A673 (cell line): Measurements from ENCODE around the gene SVOP. TPM values are rescaled to one million over a fixed set of nuclear protein-coding genes. Genes with fewer than 3 reads are reported as not detected.

ENCODE experiments used
- BruUV-seq: library from RNA; stranded (reverse); fragments of 400-500 nt; replicated peaks from 2 replicates; lab custom pipeline; 2021; lab: Mats Ljungman, UMichigan
- CTCF ChIA-PET: fragments of 300-600 bp; sonication (Branson Sonifier 250); formaldehyde crosslinking; loops from one replicate; lab custom pipeline; 2022; ENCODE audit warnings: antibody characterized with exemption; lab: Charles Lee
- POLR2A ChIA-PET: fragments of 300-600 bp; sonication (Branson Sonifier 250); formaldehyde crosslinking; loops from one replicate; lab custom pipeline; 2022; ENCODE audit warnings: antibody characterized with exemption; ENCODE audit not compliant: low non-redundant PET; lab: Charles Lee
- DNase-seq: peaks from one replicate; pipeline ENCODE4 v3.0.0-alpha.2; 2015; ENCODE audit warnings: low spot score
- H3K27ac ChIP-seq: fragments of 200-600 bp; sonication (generic); 2 replicates; pipeline ENCODE4 v1.5.1; 2016; ENCODE audit warnings: mixed run types, low read depth, mild to moderate bottlenecking, mixed read lengths, antibody characterized with exemption, low read length; ENCODE audit not compliant: poor library complexity, severe bottlenecking
- H3K27me3 ChIP-seq: fragments of 200-600 bp; sonication (generic); replicated peaks from 2 replicates; pipeline ENCODE4 v1.6.1; 2017; ENCODE audit warnings: mixed run types, low read depth, mild to moderate bottlenecking, mixed read lengths, antibody characterized with exemption, low read length; ENCODE audit not compliant: insufficient read depth, poor library complexity
- H3K36me3 ChIP-seq: fragments of 200-600 bp; sonication (generic); 2 replicates; pipeline ENCODE4 v1.6.1; 2016; ENCODE audit warnings: mixed run types, mild to moderate bottlenecking, mixed read lengths, antibody characterized with exemption, low read length; ENCODE audit not compliant: insufficient read depth, poor library complexity, severe bottlenecking
- H3K4me1 ChIP-seq: fragments of 200-600 bp; sonication (generic); 2 replicates; pipeline ENCODE4 v1.6.1; 2017; ENCODE audit warnings: mixed run types, mild to moderate bottlenecking, mixed read lengths, antibody characterized with exemption, low read length; ENCODE audit not compliant: insufficient read depth, poor library complexity, severe bottlenecking
- H3K4me3 ChIP-seq: fragments of 200-600 bp; sonication (generic); 2 replicates; pipeline ENCODE4 v1.5.1; 2016; ENCODE audit warnings: low read depth, mixed run types, mild to moderate bottlenecking, mixed read lengths, low read length; ENCODE audit not compliant: poor library complexity, severe bottlenecking
- H3K9me3 ChIP-seq: fragments of 200-600 bp; sonication (generic); 2 replicates; pipeline ENCODE4 v1.6.1; 2016; ENCODE audit warnings: mixed run types, low read depth, mild to moderate bottlenecking, mixed read lengths, antibody characterized with exemption, low read length; ENCODE audit not compliant: poor library complexity, severe bottlenecking
- CTCF ChIP-seq: fragments of 300-800, 200-600 bp; sonication (generic); conservative IDR thresholded peaks from 2 replicates; pipeline ENCODE4 v1.5.1; 2017; ENCODE audit warnings: low read depth, mild to moderate bottlenecking, antibody characterized with exemption, low read length, moderate library complexity, mixed read lengths
- EZH2 ChIP-seq: fragments of 200-600 bp; sonication (generic); IDR thresholded peaks from 2 replicates; pipeline ENCODE4 v1.6.1; 2017; ENCODE audit warnings: borderline replicate concordance, low read depth, mild to moderate bottlenecking, mixed read lengths, antibody characterized with exemption, low read length; ENCODE audit not compliant: poor library complexity, severe bottlenecking
- intact Hi-C: fragments of 100-400 bp; cut with micrococcal nuclease; formaldehyde crosslinking; loops from one replicate; pipeline ENCODE4 v1.10.0; 2022; ENCODE audit not compliant: unreplicated experiment
- total RNA-seq: library from RNA; stranded (reverse); gene quantifications from 2 replicates; pipeline ENCODE4 v1.2.3, GENCODE V29; 2021

SVOP gene
- total RNA-seq, 1 experiment from 2014 or later, result not detected

GRCh38 chr12:108965886-108966285 is 55.0 kb downstream of the SVOP start:
- POLR2A ChIA-PET, result no interaction called here
- no peaks in the 10 kb centered on the region for H3K36me3 ChIP-seq
- TF ChIP-seq EZH2 (no peak), CTCF (no peak)
- H3K4me3 ChIP-seq, result no peak overlapping the region
- no peak for DNase-seq
- H3K9me3 ChIP-seq, result no peaks in the 10 kb centered on the region
- H3K4me1 ChIP-seq, result no peaks in the 10 kb centered on the region
- CTCF ChIA-PET, result no interaction called here
- intact Hi-C loops, result no loop called here
- no TSS peak for BruUV-seq
- H3K27ac ChIP-seq, result no peak overlapping the region
- H3K27me3 ChIP-seq, result no peaks in the 10 kb centered on the region

GRCh38 chr12:108964371-108965352 is 56.2 kb downstream of the SVOP start:
- POLR2A ChIA-PET, result no interaction called here
- Histone ChIP-seq H3K9me3 (no peaks in the 10 kb centered on the region), H3K36me3 (no peaks in the 10 kb centered on the region), H3K4me3 (no peak overlapping the region), H3K27ac (no peak overlapping the region), H3K27me3 (no peaks in the 10 kb centered on the region), H3K4me1 (no peaks in the 10 kb centered on the region)
- BruUV-seq, result no TSS peak
- TF ChIP-seq EZH2 (no peak), CTCF (no peak)
- no peak for DNase-seq
- CTCF ChIA-PET, result interaction anchor here (0.6 kb wide), 1 partner anchor 1061 kb away, joined by 3 read pairs; no protein-coding TSS in a partner anchor
- intact Hi-C loops, result no loop called here

- Histone ChIP-seq H3K4me1 (no peaks in the 10 kb centered on the region), H3K27ac (no peak overlapping the region), H3K36me3 (no peaks in the 10 kb centered on the region), H3K9me3 (no peaks in the 10 kb centered on the region), H3K4me3 (no peak overlapping the region), H3K27me3 (no peaks in the 10 kb centered on the region)
- DNase-seq, result no peak
- ChIA-PET CTCF (no interaction called here), POLR2A (no interaction called here)
- TF ChIP-seq CTCF (no peak), EZH2 (no peak)
- BruUV-seq, result no TSS peak
- intact Hi-C loops, result no loop called here
Measured at GRCh38 chr12:108962256-108962655, 58.6 kb downstream of the SVOP start.
